Activated CD4-positive, alpha-beta T cell treated with anti-CD3 and anti-CD28 coated beads, Interleukin-2, amount 10 ng/mL, durations not matched to agents 24 days and 14 days (primary cell): ENCODE results near the gene PES1. TPM values are rescaled to one million over a fixed set of nuclear protein-coding genes. Genes with fewer than 3 reads are reported as not detected.
"Not testable (repeated sequence)": the region's sequence is repeated elsewhere in the genome, so short reads cannot be mapped to it uniquely, and the experiment has no call there.

Source experiments
- DNase-seq: peaks from one replicate; pipeline ENCODE4 v3.0.0; 2022
- H3K27ac Mint-ChIP-seq: one replicate; pipeline ENCODE4 v1.8.0; 2022; ENCODE audit warnings: mild to moderate bottlenecking, mixed read lengths
- H3K27me3 Mint-ChIP-seq: one replicate; pipeline ENCODE4 v1.8.0; 2022; ENCODE audit warnings: mixed read lengths
- H3K36me3 Mint-ChIP-seq: one replicate; pipeline ENCODE4 v1.8.0; 2022; ENCODE audit warnings: low read depth, mild to moderate bottlenecking, mixed read lengths
- H3K4me1 Mint-ChIP-seq: one replicate; pipeline ENCODE4 v1.8.0; 2021; ENCODE audit warnings: mixed read lengths
- H3K4me3 Mint-ChIP-seq: one replicate; pipeline ENCODE4 v1.8.0; 2022; ENCODE audit warnings: mild to moderate bottlenecking, moderate library complexity, mixed read lengths
- H3K9me3 Mint-ChIP-seq: one replicate; pipeline ENCODE4 v1.8.0; 2021; ENCODE audit warnings: mixed read lengths
- intact Hi-C: fragments of 100-400 bp; cut with micrococcal nuclease; formaldehyde crosslinking; loops from one replicate; pipeline ENCODE4 v1.15.1; 2023
- total RNA-seq: library from RNA; stranded (reverse); gene quantifications from 2 replicates; pipeline ENCODE4 v1.2.3, GENCODE V29; 2022

The PES1 gene
- total RNA-seq, 1 donor from 2014 or later: 170 TPM

DNA sequence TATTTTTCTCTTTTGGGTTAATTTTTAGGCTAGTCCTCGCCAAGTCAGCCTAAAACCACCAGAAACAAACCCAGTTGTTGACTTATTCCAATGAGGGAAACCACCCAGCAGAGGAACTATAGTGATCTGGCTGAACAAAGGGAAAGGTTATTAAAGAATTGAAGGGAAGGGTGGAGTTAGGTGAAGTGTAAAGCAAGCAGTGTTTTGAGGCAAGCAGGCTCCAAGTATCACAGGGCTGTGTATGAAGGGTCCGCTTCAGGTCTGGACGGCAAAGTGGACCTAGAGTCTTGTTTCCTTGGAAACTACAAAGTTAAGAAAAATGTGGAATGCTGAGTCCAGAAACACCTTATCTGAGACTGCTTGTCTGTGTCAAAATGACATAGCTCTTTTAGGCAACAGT lies 12.1 kb upstream of the PES1 start:
- Mint-ChIP-seq H3K27ac (no peak overlapping the region), H3K36me3 (no peaks in the 10 kb centered on the region), H3K4me3 (no peak overlapping the region), H3K27me3 (peaks cover 3% of the 10 kb centered on the region), H3K4me1 (peaks cover 33% of the 10 kb centered on the region), H3K9me3 (no peaks in the 10 kb centered on the region)
- intact Hi-C loops: no loop called here
- no peak for DNase-seq

GRCh38 chr22:30602049-30602448 lies 10.3 kb upstream of the PES1 start:
- Mint-ChIP-seq H3K9me3 (no peaks in the 10 kb centered on the region), H3K36me3 (no peaks in the 10 kb centered on the region), H3K27me3 (peaks cover 3% of the 10 kb centered on the region), H3K4me3 (no peak overlapping the region), H3K4me1 (peaks cover 16% of the 10 kb centered on the region), H3K27ac (peak overlapping the region; percentile 52)
- peak; percentile 73 for DNase-seq
- intact Hi-C loops: no loop called here

GRCh38 chr22:30601464-30601863 lies 9.8 kb upstream of the PES1 start:
- Mint-ChIP-seq H3K4me3 (no peak overlapping the region), H3K4me1 (peaks cover 12% of the 10 kb centered on the region), H3K9me3 (no peaks in the 10 kb centered on the region), H3K36me3 (no peaks in the 10 kb centered on the region), H3K27ac (no peak overlapping the region), H3K27me3 (peaks cover 3% of the 10 kb centered on the region)
- intact Hi-C loops: no loop called here
- no peak for DNase-seq

DNA sequence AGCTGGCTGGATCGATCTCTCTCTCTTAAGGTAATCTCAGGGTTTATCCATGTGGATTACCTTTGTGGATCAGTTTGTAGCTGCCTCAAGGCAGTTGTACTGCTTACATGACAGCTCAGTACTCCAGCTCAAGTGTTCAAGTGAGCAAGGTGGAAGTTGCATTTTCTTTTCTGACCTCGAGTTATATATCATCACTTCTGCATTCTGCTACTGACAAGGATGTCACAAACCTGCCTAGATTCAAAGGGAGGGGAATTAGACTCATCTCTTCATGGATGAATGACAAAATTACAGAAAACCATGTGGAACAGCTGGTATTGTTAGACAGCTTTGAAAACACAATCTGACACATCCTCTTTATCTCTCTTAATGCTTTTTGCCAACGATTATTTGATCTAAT lies 9.2 kb upstream of the PES1 start:
- Mint-ChIP-seq H3K4me1 (peaks cover 12% of the 10 kb centered on the region), H3K27ac (no peak overlapping the region), H3K36me3 (no peaks in the 10 kb centered on the region), H3K9me3 (no peaks in the 10 kb centered on the region), H3K4me3 (no peak overlapping the region), H3K27me3 (peaks cover 3% of the 10 kb centered on the region)
- intact Hi-C loops: no loop called here
- DNase-seq: no peak

DNA sequence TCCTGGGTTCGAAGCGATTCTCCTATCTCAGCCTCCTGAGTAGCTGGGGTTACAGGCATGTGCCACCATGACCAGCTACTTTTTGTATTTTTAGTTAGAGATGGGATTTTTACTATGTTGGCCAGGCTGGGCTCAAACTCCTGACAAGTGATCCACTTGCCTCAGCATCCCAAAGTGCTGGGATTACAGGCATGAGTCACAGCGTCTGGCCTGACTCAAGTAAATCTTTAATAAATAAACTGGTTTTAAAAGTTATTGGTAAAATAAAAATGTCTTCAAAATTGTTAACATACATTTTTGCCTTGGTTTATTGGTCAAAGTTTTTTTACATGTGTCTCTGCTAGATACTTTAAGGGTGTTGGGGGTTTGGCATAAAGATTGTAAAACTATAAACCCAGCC lies 7.3 kb upstream of the PES1 start:
- Mint-ChIP-seq H3K4me1 (peaks cover 6% of the 10 kb centered on the region), H3K9me3 (no peaks in the 10 kb centered on the region), H3K27me3 (peaks cover 7% of the 10 kb centered on the region), H3K27ac (no peak overlapping the region), H3K36me3 (no peaks in the 10 kb centered on the region), H3K4me3 (no peak overlapping the region)
- intact Hi-C loops: no loop called here
- no peak for DNase-seq

DNA sequence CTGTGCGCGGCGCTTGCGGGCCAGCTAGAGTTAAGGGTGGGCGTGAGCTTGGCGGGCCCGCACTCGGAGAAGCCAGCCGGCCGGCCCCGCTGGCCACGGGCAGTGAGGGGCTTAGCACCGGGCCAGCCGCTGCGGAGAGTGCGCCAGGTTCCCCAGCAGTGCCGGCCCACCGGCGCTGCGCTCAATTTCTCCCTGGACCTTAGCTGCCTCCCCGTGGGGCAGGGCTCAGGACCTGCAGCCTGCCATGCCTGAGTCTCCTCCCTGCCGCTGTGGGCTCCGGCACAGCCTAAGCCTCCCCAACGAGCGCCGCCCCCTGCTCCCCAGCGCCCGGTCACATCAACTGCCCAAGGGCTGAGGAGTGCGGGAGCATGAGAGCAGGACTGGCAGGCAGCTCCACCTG lies 5.2 kb upstream of the PES1 start:
- intact Hi-C loops: no loop called here

DNA sequence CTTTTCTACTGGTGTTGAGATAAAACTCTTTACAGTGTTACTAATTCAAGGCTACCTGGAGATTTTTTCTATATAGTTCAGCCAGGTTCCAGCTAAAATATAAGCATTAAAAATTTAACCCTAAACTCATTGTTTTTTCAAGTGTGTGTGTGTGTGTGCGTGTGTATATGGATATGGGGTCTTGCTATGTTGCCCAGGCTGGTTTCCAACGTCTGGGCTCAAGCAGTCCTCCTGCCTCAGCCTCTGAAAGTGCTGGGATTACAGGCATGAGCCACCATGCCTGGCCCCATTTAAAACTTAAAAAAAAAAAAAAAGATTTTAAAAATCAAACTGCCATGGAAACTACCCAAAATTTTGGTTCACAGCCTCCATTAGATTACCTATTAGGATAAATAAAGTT lies 4.5 kb upstream of the PES1 start:
- intact Hi-C loops: no loop called here
- Mint-ChIP-seq H3K36me3 (no peaks in the 10 kb centered on the region), H3K4me3 (no peak overlapping the region), H3K4me1 (no peaks in the 10 kb centered on the region), H3K9me3 (no peaks in the 10 kb centered on the region), H3K27ac (no peak overlapping the region), H3K27me3 (peaks cover 17% of the 10 kb centered on the region)
- no peak for DNase-seq

More for the DNA sequence above, 5.2 kb upstream of the PES1 start:
- H3K36me3 Mint-ChIP-seq: no peaks in the 10 kb centered on the region
- H3K27me3 Mint-ChIP-seq: peaks cover 17% of the 10 kb centered on the region
- DNase-seq: no peak
- H3K4me3 Mint-ChIP-seq: no peak overlapping the region
- H3K9me3 Mint-ChIP-seq: no peaks in the 10 kb centered on the region
- peaks cover under 1% of the 10 kb centered on the region for H3K4me1 Mint-ChIP-seq
- no peak overlapping the region for H3K27ac Mint-ChIP-seq

- DNase-seq, H3K4me1 Mint-ChIP-seq, H3K9me3 Mint-ChIP-seq, H3K27ac Mint-ChIP-seq, H3K4me3 Mint-ChIP-seq: not testable (repeated sequence)
- intact Hi-C loops: loop anchor here (1.0 to 5.0 kb wide), 5 partner anchors 14 to 826 kb away; partner anchors contain the start of genes SLC35E4, TCN2, UQCR10 and ZMAT5
- Mint-ChIP-seq H3K36me3 (peaks cover 17% of the 10 kb centered on the region), H3K27me3 (peaks cover 14% of the 10 kb centered on the region)
Observed at GRCh38 chr22:30592360-30592713, 627 bp upstream of the PES1 start.

- Mint-ChIP-seq H3K4me1 (no peaks in the 10 kb centered on the region), H3K27ac (no peak overlapping the region), H3K9me3 (no peaks in the 10 kb centered on the region), H3K36me3 (peaks cover 26% of the 10 kb centered on the region), H3K4me3 (no peak overlapping the region), H3K27me3 (peaks cover 14% of the 10 kb centered on the region)
- DNase-seq: no peak
- intact Hi-C loops: loop anchor here (5.0 kb wide), 1 partner anchor 151 kb away; no protein-coding TSS in a partner anchor
Observed at GRCh38 chr22:30591191-30591587, 521 bp downstream of the PES1 start.

DNA sequence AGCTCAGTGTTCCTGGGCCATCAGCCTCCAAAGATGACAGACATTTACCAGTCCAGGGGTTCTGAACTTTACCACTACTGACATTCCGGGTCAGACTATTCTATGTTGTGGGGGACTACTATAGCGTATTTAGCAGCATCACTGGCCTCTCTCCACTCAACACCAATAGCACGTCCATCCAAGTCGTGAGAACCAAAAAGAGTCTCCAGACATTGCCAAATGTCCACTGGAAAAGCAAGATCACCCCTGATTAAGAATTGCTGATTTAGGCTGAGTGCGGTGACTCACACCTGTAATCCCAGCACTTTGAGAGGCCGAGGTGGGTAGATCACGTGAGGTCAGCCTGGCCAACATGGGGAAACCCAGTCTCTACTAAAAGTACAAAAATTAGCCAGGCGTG lies 5.3 kb downstream of the PES1 start:
- no peaks in the 10 kb centered on the region for H3K4me1 Mint-ChIP-seq
- no peak overlapping the region for H3K4me3 Mint-ChIP-seq
- H3K27me3 Mint-ChIP-seq: no peaks in the 10 kb centered on the region
- H3K36me3 Mint-ChIP-seq: peaks cover 61% of the 10 kb centered on the region
- intact Hi-C loops: no loop called here
- no peak for DNase-seq
- H3K27ac Mint-ChIP-seq: no peak overlapping the region
- no peaks in the 10 kb centered on the region for H3K9me3 Mint-ChIP-seq

DNA sequence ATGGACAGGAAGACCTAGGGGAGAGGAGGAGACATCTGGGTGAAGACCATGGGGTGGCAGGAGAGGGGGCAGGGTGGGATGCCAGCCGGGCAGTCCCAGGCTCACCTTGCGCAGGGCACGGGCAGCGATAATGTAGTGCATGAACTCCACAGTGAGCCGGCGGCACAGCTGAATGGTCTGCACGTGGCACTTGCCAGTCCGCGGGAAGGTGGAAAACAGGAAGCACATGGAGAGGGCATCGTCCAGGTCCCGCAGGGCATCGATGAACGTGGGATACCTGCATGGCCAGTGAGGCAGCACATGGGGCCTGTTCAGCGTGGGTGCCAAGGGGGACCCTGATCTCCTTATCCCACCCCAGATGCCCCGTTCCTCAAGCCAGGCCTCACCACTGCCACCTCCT lies 7.3 kb downstream of the PES1 start:
- intact Hi-C loops: no loop called here
- no peaks in the 10 kb centered on the region for H3K27me3 Mint-ChIP-seq
- no peak overlapping the region for H3K27ac Mint-ChIP-seq
- no peak for DNase-seq
- H3K9me3 Mint-ChIP-seq: no peaks in the 10 kb centered on the region
- no peak overlapping the region for H3K4me3 Mint-ChIP-seq
- H3K4me1 Mint-ChIP-seq: no peaks in the 10 kb centered on the region
- peaks cover 72% of the 10 kb centered on the region for H3K36me3 Mint-ChIP-seq

DNA sequence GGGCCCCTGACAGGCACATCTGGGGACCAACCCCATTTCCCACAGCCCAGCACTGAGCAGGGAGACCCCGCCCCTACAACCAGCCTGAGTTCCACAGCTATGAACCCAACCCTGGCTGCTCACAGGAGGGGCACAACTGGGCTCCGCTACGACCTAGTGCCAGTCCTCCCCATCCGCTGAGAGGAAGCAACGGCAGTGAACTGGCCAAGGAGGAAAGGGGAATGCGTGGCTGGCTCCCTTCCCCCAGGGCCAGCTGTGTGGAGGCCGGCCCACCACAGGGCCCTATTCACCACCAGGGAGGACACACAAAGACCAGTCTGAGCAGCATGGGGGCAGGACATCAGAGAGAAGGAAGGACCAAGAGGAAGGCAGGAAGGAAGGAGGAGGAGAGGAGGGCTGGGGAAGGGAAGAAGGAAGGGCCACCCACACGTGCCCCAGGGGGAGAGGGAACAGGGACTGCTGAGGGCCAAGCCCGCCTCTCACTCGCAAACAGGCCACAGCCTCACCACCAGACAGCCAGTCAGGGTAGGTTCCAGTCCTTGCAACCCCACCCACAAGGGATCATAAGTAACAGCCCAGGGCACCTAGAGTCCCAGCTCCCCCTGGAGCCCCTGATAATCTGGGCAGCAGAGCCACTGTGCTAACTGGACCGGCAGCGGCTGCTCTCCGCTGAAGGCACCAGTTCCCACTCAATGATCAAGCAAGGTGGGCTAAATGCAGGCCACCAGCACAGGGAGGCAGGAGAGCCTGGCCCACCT lies 8.7 kb downstream of the PES1 start:
- H3K36me3 Mint-ChIP-seq: peaks cover 75% of the 10 kb centered on the region
- no peak for DNase-seq
- no peaks in the 10 kb centered on the region for H3K9me3 Mint-ChIP-seq
- H3K4me1 Mint-ChIP-seq: no peaks in the 10 kb centered on the region
- H3K4me3 Mint-ChIP-seq: no peak overlapping the region
- H3K27ac Mint-ChIP-seq: no peak overlapping the region
- intact Hi-C loops: no loop called here
- no peaks in the 10 kb centered on the region for H3K27me3 Mint-ChIP-seq

DNA sequence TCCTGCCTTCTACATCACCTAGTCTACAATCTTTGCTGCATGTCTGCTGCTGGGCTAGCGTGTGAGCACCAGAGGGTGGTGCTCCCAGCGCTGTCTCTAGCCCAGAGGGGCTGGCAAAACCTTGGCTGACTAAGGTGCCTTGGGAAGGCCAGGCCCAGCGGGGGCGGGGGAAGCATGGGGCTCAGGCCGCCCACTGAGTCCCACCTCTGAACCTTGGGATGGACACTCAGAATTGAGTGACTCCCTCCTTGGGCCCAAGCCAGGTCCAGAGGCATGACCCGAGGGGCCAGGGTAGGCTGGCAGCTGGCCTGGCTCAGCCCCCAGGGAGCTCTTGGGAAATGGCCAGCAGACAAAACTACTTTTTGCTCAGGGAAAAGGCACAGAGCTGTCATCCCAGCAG lies 9.7 kb downstream of the PES1 start:
- Mint-ChIP-seq H3K36me3 (peaks cover 76% of the 10 kb centered on the region), H3K27ac (no peak overlapping the region)
- DNase-seq: no peak

DNA sequence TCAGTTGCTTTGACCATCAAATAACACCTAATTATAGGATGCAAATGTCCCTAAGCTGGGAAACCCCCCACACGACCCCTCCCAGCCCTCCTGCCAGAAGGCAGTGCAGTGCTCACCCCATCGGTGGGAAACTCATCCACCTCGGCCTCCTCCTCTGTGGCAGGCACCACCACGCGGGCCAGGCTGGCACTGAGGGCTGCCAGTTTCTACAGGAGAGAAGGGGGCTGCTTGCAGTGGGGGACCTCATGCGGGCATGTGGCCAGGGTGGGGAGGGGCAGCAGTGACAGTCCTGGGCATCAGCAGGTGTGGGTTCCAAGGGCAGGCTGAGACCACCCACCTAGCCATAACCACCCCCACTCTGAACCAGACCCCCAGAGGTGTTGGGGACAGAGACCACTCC lies 10.8 kb downstream of the PES1 start:
- Mint-ChIP-seq H3K27me3 (no peaks in the 10 kb centered on the region), H3K27ac (no peak overlapping the region), H3K9me3 (no peaks in the 10 kb centered on the region), H3K36me3 (peaks cover 78% of the 10 kb centered on the region), H3K4me1 (no peaks in the 10 kb centered on the region), H3K4me3 (no peak overlapping the region)
- DNase-seq: no peak
- intact Hi-C loops: no loop called here

More for the DNA sequence above, 9.7 kb downstream of the PES1 start:
- Mint-ChIP-seq H3K9me3 (no peaks in the 10 kb centered on the region), H3K4me1 (no peaks in the 10 kb centered on the region), H3K4me3 (no peak overlapping the region), H3K27me3 (no peaks in the 10 kb centered on the region)
- intact Hi-C loops: no loop called here

- no peak for DNase-seq
- Mint-ChIP-seq H3K4me3 (no peak overlapping the region), H3K36me3 (peaks cover 68% of the 10 kb centered on the region), H3K27me3 (peaks cover 3% of the 10 kb centered on the region), H3K9me3 (no peaks in the 10 kb centered on the region), H3K4me1 (no peaks in the 10 kb centered on the region), H3K27ac (no peak overlapping the region)
- intact Hi-C loops: no loop called here
Observed at GRCh38 chr22:30578481-30578880, 13.2 kb downstream of the PES1 start.
